Mammary epithelial cell (primary cell): ENCODE measurements around the gene COL17A1.

Experiments
- CTCF ChIP-seq, 2 donors: IDR thresholded peaks in 1 of 2; conservative IDR thresholded peaks in 1 of 2; 2 replicates each; pipeline ENCODE4 v1.5.1; 2011 to 2012; ENCODE audit warnings: inconsistent platforms in 2 of 2, low read length in 2 of 2, mild to moderate bottlenecking in 2 of 2, control low read depth in 1 of 2, low read depth in 1 of 2; ENCODE audit not compliant: insufficient read depth in 1 of 2; ENCODE audit errors: extremely low read depth in 1 of 2
- EZH2 ChIP-seq: IDR thresholded peaks from 2 replicates; pipeline ENCODE4 v1.6.1; 2012; ENCODE audit warnings: low read length, inconsistent platforms, borderline replicate concordance

- no peak for TF ChIP-seq CTCF (conservative IDR thresholded peaks at IDR 0.05 in 1 of 2, IDR thresholded peaks at IDR 0.05 in 1 of 2; ENCODE audit: extremely low read depth in 1 of 2, insufficient read depth in 1 of 2, low read depth in 1 of 2, low read length in 2 of 2)
- TF ChIP-seq EZH2 = no peak
These were observed 19.9 kb downstream of the COL17A1 start for GRCh38 chr10:104065748-104066147.
